VCaP (cell line): ENCODE results near the gene DZIP1L.

Experiments
- H3K27ac ChIP-seq: fragments of 450-650 bp; 2 replicates; pipeline ENCODE4 v1.5.1; 2017
- TF ChIP-seq, protein P1 (sequence below): fragments of 450-650 bp; conservative IDR thresholded peaks from 2 replicates; pipeline ENCODE4 v1.5.1; 2017; ENCODE audit warnings: mild to moderate bottlenecking, moderate library complexity

The DZIP1L gene

DNA sequence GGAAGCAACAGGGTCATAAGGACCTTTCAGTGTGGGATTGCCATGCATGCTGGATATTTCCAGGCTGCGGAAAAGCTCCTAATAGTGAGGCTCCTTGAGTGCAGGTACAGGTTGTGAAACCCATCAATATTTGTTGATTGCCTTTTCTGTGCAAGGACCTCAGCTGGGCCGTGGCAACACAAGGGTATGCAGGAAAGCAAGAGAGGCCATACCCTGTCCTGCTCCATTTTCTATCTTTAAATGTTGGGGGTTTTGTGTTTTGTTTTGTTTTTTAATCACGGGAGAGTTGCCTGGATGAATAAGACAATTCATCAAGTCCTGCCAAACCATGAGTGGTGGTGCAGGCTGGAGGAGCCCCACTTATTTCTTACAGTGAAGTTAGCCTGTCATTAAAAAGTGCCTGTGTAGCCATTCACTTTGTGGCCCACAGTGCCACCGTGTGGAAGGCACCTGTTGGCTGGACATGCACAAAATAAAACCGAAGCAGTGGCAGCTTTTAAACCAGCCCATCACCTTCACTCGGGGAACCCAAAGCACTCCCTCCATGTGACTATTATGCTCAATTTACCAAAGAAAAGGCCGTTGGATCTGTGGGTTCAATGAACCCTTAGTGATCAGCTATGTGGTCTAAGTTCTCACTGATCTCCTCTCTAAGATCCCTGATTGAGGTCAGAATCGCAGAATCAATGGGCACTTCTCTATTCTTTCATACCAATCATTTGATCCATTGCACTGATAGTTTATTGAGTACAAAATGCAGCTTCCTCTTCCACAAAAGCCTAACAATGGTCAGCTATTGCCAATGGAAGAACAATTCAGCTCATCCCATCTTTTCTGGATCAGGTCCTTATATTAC lies 63.2 kb downstream of the DZIP1L start:
- TF ChIP-seq, protein P1, sequence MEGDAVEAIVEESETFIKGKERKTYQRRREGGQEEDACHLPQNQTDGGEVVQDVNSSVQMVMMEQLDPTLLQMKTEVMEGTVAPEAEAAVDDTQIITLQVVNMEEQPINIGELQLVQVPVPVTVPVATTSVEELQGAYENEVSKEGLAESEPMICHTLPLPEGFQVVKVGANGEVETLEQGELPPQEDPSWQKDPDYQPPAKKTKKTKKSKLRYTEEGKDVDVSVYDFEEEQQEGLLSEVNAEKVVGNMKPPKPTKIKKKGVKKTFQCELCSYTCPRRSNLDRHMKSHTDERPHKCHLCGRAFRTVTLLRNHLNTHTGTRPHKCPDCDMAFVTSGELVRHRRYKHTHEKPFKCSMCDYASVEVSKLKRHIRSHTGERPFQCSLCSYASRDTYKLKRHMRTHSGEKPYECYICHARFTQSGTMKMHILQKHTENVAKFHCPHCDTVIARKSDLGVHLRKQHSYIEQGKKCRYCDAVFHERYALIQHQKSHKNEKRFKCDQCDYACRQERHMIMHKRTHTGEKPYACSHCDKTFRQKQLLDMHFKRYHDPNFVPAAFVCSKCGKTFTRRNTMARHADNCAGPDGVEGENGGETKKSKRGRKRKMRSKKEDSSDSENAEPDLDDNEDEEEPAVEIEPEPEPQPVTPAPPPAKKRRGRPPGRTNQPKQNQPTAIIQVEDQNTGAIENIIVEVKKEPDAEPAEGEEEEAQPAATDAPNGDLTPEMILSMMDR = peak; percentile 89
- H3K27ac ChIP-seq = no peak overlapping the region

DNA sequence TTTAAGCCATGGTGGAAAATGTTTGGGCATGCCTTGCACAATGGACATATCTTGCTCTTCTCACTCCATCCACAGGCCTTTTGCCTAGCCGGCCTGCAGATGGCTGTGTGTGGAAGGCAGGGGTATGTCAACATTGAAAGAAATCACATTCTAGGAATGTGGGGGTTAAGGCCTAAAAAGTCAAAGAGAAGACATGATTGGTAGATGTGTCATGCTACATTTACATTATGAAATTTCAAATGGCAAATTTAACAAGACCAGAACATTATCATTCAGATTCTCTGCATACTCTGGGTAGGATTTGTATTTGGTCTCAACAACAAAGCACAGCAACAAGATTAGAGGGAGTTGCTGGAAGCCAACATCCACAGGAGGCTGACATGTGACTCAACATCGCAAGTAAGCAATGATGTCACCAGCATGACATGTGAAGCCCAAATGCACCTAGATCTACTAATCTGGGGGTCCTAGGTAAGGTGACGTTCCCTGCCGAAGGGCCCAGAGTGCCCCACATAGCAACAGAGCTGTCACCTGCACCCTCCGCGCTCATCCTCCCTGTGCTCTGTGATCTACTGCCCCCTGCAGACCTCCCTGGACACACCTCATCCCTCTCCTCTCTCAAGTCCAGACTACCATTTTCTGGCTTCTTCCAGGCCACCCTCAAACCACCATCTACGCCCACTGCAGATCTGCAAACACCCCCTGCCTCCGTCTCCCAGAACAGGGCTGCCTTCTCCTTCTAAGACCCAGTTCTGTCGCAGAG lies 66.1 kb downstream of the DZIP1L start:
- H3K27ac ChIP-seq = no peak overlapping the region
- TF ChIP-seq, protein P1 = no peak

DNA sequence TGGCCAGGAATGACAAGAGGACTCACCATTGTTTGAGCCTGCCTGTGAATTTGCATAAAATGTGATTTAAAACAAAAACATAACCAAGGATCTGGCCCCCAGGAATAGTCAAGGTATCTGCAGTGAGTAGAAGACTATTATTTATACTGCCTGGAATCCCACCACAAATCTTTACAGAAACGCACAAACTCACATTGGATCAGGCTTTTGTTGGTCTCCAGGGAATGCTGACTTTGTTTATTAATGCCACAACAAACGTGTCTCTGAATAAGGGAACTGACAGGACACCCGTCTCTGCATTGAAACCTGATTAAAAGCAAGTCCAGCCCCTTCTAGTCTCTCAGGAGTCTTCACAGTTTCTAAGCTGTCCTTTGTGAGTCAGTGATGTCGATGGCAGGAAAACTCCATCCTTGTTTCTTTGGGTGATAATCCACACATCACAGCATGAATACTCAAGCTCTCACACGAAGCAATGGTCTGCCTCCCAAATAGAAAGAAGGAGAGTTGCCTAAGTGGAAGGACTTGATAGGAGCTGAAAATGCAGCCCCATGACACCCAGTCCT lies 67.7 kb downstream of the DZIP1L start:
- TF ChIP-seq, protein P1 = no peak
- no peak overlapping the region for H3K27ac ChIP-seq

DNA sequence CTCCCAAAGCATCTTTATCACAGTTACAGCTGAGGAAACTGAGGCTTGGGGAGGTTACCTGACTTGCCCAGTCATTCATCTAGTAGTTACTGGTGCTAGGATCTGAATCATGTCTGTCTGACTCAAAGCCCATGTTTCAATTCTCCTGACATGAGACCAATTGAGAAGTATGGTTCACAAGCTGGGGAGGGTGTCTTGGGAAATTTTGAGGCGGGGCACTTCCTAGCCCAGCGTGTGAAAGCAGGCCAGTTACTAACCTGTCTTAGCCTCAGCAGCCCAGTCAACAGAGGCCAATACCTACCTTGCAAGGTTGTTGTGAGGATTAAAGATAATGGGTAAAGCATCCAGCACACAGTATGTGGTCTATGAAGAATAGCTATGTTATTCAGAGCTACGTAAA lies 68.5 kb downstream of the DZIP1L start:
- TF ChIP-seq, protein P1 = no peak
- no peak overlapping the region for H3K27ac ChIP-seq

DNA sequence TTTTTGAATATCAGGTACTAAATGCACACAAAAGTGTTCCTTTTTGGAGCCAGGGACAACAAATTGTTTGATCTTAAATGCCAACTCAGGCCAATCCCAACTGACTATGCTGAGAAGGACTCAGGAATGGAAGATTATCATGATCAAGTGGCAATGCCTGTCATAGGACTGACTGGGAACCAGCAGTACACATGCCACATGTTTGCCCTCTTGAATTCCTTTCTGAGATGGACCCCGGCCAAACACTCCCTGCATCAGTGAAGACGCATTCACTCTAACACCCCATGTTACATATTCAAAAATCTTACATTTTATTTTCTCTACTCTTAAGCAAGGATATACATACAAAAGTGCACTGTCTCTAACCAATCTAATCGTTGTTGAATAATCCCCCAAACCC lies 69.3 kb downstream of the DZIP1L start:
- TF ChIP-seq, protein P1 = no peak
- H3K27ac ChIP-seq = no peak overlapping the region

DNA sequence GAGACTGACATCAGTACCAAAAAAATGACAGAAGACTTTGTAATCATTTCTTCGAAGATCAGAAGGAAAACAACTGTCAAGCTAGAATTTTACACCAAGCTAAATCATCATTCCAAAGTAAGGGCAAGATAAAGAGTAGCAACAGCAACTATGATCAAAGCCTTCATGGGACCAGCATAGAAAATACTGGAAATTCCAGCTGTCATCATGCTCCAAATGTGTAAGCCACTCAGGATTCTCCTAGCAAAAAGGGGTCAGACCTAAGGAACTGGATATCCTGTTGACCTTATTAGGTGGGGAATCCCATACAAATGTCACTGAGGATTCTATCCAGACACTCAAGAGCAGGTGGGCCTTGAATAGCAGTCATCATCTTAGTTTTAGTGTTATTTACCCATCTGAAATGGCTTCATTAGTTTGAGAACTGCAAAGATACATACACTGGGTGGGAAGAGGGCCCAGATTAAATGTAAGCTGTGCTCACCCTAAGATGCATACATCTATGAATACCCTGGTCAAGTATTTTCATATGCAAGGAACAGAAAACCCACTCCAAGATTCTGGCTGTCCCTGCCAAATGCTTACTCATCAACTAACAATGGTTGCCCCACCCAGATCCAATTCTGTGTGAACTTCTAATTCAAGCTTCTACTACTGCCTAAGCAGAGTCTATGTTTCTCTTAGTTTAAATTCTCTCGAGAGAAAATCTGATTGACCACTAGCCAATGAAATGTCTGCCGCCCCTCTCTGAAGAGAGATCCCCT lies 72.0 kb downstream of the DZIP1L start:
- no peak overlapping the region for H3K27ac ChIP-seq
- TF ChIP-seq, protein P1 = no peak
